Activated naive CD4-positive, alpha-beta T cell treated with anti-CD3 and anti-CD28 coated beads, Interleukin-2, amount 50 U/mL, for 16 hours (primary cell): ENCODE data around the gene HARS2.
"Not testable (repeated sequence)": the region's sequence is repeated elsewhere in the genome, so short reads cannot be mapped to it uniquely, and the experiment has no call there.

Experiments used
- DNase-seq: peaks from one replicate; pipeline ENCODE4 v3.0.0-alpha.2; 2020

HARS2 gene

DNA sequence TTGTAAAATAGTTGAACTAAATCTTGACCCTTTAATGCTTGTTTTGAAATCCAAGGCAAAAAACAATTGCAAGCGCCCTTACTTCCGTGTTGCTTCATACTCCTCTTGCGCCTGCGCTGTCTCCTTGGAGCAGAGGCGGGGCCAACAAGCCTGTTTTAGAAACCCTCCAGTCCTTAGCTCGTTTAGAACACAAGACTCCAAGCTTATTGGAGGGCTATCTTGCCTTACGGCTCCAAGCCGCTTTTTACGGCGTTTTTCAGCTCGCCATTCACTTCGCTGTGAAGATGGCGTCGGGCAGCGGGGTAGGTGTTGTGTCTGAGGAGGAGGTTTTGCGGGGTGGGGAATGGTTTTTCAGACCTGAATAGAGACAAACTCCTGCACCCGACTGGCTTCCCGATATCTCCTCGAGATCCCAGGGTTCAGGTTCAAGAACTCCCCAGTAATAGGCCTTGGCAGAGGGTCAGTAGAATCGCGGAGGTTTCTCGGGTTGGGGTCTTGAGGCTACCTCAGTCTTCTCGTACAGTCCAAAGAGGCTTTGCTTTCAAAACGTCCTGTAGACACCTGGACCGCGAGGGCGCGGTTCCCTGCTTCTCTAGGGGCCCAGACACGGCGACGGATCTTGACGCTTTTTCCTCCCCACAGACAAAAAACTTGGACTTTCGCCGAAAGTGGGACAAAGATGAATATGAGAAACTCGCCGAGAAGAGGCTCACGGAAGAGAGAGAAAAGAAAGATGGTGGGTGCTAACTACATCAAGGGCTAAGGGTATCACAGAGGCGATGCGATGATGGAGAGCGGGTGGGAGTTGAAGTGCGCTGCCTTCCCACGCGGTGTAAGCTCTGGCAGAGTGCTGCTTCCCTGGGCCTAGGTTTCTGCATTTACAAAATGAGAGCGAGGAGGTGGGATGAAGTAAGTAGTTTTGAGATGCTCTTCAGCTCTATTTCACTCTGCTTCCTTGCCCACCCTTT, 9.2 kb downstream of the HARS2 start, which contains the start of gene ZMAT2:
ZMAT2 (plus strand) TSS at position 271 of the 968 bp plus-strand sequence; CDS start at position 285, 14 bp downstream.
- peak; percentile 93 for DNase-seq

- DNase-seq = no peak
Measured at GRCh38 chr5:140707812-140708211, 16.6 kb downstream of the HARS2 start.

- not testable (repeated sequence) for DNase-seq
Measured at GRCh38 chr5:140708787-140709186, 17.5 kb downstream of the HARS2 start.

DNA sequence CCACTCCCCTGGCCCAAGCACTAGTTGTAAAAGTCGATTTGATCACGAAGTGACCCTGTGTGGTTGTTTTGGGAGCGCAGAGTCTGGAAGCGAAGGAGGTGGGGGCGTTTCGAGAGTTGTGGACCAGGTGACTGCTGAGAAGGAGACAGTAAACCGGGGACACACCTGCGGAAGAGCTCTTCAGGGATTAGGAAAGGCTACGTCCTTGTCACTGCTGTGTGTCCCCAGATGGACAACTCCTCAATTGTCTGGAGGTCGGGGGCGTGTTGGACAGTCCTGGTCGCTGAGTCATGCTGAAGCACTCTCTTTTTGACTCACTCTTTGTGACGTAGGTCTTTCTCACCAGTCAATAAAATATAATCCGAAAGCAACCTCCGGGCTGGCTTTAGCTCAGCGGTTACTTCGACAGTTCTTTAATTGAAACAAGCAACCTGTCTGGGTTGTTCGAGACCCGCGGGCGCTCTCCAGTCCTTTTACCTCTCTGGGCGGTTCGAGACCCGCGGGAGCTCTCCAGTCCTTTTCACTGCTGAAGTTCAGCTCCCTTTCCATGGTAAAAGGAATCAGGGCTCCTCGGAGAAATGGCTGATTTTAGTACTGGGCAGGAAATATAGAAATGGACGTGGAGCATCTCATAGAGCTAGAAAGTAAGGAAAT, 19.8 kb downstream of the HARS2 start:
- peak; percentile 78 for DNase-seq

- DNase-seq = no peak
Measured at GRCh38 chr5:140711794-140712193, 20.5 kb downstream of the HARS2 start.

- DNase-seq = no peak
Measured at GRCh38 chr5:140713562-140714094, 22.4 kb downstream of the HARS2 start.

- not testable (repeated sequence) for DNase-seq
Measured at GRCh38 chr5:140716238-140716637, 25.0 kb downstream of the HARS2 start.

GRCh38 chr5:140718266-140718592, 27.0 kb downstream of the HARS2 start:
- DNase-seq = no peak

DNA sequence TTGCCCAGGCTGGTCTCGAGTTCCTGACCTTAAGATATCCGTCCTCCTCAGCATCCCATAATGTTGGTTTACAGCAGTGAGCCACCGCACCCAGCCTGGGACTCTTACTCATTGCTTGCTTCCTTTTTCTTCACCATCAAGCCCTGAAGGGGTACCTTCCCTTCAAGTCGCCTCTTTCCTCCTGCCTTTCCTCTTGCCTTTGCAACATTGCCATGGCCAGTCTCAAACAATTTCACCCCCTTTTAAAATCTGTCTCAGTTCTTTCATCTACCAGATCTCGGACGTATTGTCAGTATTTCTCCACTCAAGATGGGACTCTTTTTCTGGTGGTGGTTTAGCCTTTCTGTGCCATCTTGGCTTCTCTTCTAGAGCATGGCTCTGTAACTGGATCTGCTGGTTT, 29.5 kb downstream of the HARS2 start:
- not testable (repeated sequence) for DNase-seq

DNA sequence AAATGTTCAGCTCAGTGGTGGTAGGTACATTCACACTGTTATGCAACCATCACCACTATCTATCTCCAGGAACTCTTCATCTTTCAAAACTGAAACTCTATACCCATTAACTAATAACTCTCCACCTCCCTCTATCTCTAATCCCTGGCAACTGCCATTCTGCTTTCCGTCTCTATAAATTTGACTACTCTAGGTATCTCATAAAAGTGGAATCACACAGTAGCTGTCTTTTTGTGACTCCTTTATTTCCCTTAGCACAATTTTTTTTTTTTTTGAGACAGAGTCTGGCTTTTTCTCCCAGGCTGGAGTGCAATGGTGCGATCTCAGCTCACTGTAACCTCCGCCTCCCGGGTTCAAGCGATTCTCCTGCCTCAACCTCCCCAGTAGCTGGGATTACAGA, 30.1 kb downstream of the HARS2 start:
- DNase-seq = not testable (repeated sequence)

GRCh38 chr5:140725799-140726471, 34.7 kb downstream of the HARS2 start:
- DNase-seq = peak; percentile 67

DNA sequence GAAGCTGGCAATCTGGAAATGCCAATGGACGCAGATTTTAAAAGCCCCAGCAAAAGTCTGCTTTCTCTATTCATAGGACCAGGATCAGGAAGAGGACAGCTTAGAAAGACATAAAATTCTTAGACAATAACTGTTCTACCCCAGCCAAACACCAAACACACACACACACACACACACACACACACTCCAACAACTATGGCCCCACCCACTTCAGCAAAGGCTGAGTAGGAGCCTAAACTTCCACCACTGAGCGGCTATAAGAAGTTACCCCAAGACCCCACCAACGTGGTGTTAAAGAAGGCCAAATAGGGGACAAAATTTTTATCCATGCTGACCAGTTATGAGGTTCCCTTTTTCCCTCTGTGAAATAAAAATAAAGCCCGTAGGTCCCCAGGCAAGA, 41.8 kb downstream of the HARS2 start:
- DNase-seq = no peak

DNA sequence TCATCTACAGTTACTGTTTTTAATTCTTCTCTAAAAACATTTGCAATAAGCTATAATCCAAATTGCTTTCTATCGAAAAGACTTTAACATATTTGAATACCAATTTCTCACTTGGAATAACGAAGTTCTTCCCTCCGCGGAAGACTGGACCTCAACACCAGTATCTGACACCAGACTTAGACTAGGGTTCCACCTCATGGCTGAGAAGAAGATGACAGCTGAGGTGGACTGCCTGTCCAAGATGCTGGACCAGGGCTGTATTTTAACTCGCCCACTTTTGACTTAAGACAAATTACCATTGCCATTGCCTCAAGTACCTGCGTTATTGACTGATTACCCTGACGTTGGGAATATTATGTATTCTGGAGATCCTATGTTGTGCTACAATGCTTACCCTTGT, 43.1 kb downstream of the HARS2 start:
- DNase-seq = no peak

GRCh38 chr5:140737486-140737885, 46.2 kb downstream of the HARS2 start:
- DNase-seq = no peak

GRCh38 chr5:140741967-140742366, 50.7 kb downstream of the HARS2 start:
- DNase-seq = no peak
